ENCODE measurements around the gene SYNJ2.

DNA sequence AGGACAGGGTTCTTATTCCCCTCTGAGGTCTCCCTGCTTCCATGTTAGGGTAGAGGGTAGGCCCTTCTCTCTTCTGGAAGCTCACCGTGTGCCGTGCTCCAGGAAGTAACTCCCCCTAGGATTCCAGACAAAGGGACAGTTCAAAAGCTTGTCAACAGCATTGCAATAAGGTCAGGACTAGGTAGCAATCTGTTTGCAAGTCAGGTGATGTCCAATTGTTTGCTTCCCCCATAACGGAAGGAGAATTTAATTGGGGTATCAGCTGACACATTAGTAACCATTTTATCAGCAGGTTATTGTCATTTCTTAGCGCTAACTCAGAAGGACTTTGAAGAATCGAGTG lies 41.9 kb downstream of the SYNJ2 start:
- TF ChIP-seq, protein P1, sequence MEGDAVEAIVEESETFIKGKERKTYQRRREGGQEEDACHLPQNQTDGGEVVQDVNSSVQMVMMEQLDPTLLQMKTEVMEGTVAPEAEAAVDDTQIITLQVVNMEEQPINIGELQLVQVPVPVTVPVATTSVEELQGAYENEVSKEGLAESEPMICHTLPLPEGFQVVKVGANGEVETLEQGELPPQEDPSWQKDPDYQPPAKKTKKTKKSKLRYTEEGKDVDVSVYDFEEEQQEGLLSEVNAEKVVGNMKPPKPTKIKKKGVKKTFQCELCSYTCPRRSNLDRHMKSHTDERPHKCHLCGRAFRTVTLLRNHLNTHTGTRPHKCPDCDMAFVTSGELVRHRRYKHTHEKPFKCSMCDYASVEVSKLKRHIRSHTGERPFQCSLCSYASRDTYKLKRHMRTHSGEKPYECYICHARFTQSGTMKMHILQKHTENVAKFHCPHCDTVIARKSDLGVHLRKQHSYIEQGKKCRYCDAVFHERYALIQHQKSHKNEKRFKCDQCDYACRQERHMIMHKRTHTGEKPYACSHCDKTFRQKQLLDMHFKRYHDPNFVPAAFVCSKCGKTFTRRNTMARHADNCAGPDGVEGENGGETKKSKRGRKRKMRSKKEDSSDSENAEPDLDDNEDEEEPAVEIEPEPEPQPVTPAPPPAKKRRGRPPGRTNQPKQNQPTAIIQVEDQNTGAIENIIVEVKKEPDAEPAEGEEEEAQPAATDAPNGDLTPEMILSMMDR (IDR thresholded peaks at IDR 0.05), result no peak
- no peak for TF ChIP-seq POLR2A (IDR thresholded peaks at IDR 0.05)
